Neural progenitor cell (in vitro differentiated cells): ENCODE measurements around the gene SLC12A7. TPM values are rescaled to one million over a fixed set of nuclear protein-coding genes. Genes with fewer than 3 reads are reported as not detected.

Source experiments
- DNase-seq: peaks from one replicate; pipeline ENCODE4 v3.0.0-alpha.2; 2016; ENCODE audit warnings: low spot score
- H2AFZ ChIP-seq: fragments of 200-600 bp; sonication (generic); replicated peaks from 2 replicates; pipeline ENCODE4 v1.6.1; 2016; ENCODE audit warnings: antibody characterized with exemption
- H3F3A ChIP-seq: fragments of 200-600 bp; sonication (generic); 2 replicates; pipeline ENCODE4 v1.6.1; 2016; ENCODE audit warnings: antibody characterized with exemption, low read depth
- H3K27ac ChIP-seq: fragments of 200-600 bp; sonication (generic); 2 replicates; pipeline ENCODE4 v1.5.1; 2016; ENCODE audit warnings: mild to moderate bottlenecking
- H3K27me3 ChIP-seq: fragments of 200-600 bp; sonication (generic); 2 replicates; pipeline ENCODE4 v1.6.1; 2016; ENCODE audit warnings: mild to moderate bottlenecking, moderate library complexity
- H3K36me3 ChIP-seq: fragments of 200-600 bp; sonication (generic); 2 replicates; pipeline ENCODE4 v1.5.1; 2016
- H3K4me1 ChIP-seq: fragments of 200-600 bp; sonication (generic); 2 replicates; pipeline ENCODE4 v1.6.1; 2016; ENCODE audit warnings: mixed run types
- H3K4me2 ChIP-seq: fragments of 200-600 bp; sonication (generic); 2 replicates; pipeline ENCODE4 v1.6.1; 2016
- H3K4me3 ChIP-seq: fragments of 200-600 bp; sonication (generic); 2 replicates; pipeline ENCODE4 v1.5.1; 2016
- H3K79me2 ChIP-seq: fragments of 200-600 bp; sonication (generic); 2 replicates; pipeline ENCODE4 v1.6.1; 2016; ENCODE audit warnings: low read depth
- H3K9ac ChIP-seq: fragments of 200-600 bp; sonication (generic); 2 replicates; pipeline ENCODE4 v1.6.1; 2016
- H3K9me3 ChIP-seq: fragments of 200-600 bp; sonication (generic); 2 replicates; pipeline ENCODE4 v1.5.1; 2016; ENCODE audit warnings: low read depth
- H4K20me1 ChIP-seq: fragments of 200-600 bp; sonication (generic); 2 replicates; pipeline ENCODE4 v1.6.1; 2016; ENCODE audit warnings: low read depth
- H3K27ac Mint-ChIP-seq: 3 replicates; pipeline ENCODE4 v1.8.0; 2021; ENCODE audit warnings: mixed read lengths
- H3K27me3 Mint-ChIP-seq: 2 replicates; pipeline ENCODE4 v1.8.0; 2022; ENCODE audit warnings: low read depth, mild to moderate bottlenecking, inconsistent platforms, moderate library complexity, mixed read lengths; ENCODE audit not compliant: insufficient read depth
- H3K36me3 Mint-ChIP-seq: 3 replicates; pipeline ENCODE4 v1.8.0; 2021; ENCODE audit warnings: mixed read lengths
- H3K4me1 Mint-ChIP-seq: 3 replicates; pipeline ENCODE4 v1.8.0; 2021; ENCODE audit warnings: mixed read lengths
- H3K4me3 Mint-ChIP-seq: 3 replicates; pipeline ENCODE4 v1.8.0; 2021; ENCODE audit warnings: mild to moderate bottlenecking, moderate library complexity, mixed read lengths
- H3K9me3 Mint-ChIP-seq: 3 replicates; pipeline ENCODE4 v1.8.0; 2020; ENCODE audit warnings: mixed read lengths
- CTCF ChIP-seq: fragments of 200-600 bp; sonication (generic); IDR thresholded peaks from 2 replicates; pipeline ENCODE4 v1.5.1; 2017; ENCODE audit warnings: antibody characterized with exemption, mild to moderate bottlenecking
- EZH2 ChIP-seq: fragments of 200-600 bp; sonication (generic); IDR thresholded peaks from 2 replicates; pipeline ENCODE4 v1.6.1; 2017; ENCODE audit warnings: antibody characterized with exemption, mild to moderate bottlenecking, moderate library complexity
- EZH2phosphoT487 ChIP-seq: fragments of 200-600 bp; sonication (generic); IDR thresholded peaks from 2 replicates; pipeline ENCODE4 v1.6.1; 2017; ENCODE audit warnings: antibody characterized with exemption
- total RNA-seq: library from RNA; depleted of rRNA; stranded (reverse); fragments of >200 nt; gene quantifications from 2 replicates; pipeline ENCODE4 v1.2.3, GENCODE V29; 2015; ENCODE audit warnings: low replicate concordance

The SLC12A7 gene
- total RNA-seq, 1 donor from 2014 or later, result 7.5 TPM

- Histone ChIP-seq H2AFZ (no peak overlapping the region), H3K9ac (no peak overlapping the region), H3K4me2 (no peak overlapping the region), H3K27ac (no peak overlapping the region), H3K79me2 (no peaks in the 10 kb centered on the region), H4K20me1 (no peaks in the 10 kb centered on the region), H3K9me3 (no peaks in the 10 kb centered on the region), H3K4me1 (no peaks in the 10 kb centered on the region), H3K27me3 (no peaks in the 10 kb centered on the region), H3F3A (no peaks in the 10 kb centered on the region), H3K4me3 (no peak overlapping the region), H3K36me3 (no peaks in the 10 kb centered on the region)
- H3K9me3 Mint-ChIP-seq, result peaks cover 1% of the 10 kb centered on the region
- peaks cover 7% of the 10 kb centered on the region for H3K4me1 Mint-ChIP-seq
- TF ChIP-seq EZH2phosphoT487 (no peak), EZH2 (no peak), CTCF (no peak)
- DNase-seq, result peak; percentile 21
- peaks cover 8% of the 10 kb centered on the region for H3K36me3 Mint-ChIP-seq
- no peak overlapping the region for H3K27ac Mint-ChIP-seq
- peaks cover 14% of the 10 kb centered on the region for H3K27me3 Mint-ChIP-seq
- H3K4me3 Mint-ChIP-seq, result no peak overlapping the region
Observed at GRCh38 chr5:1050423-1051365, 61.2 kb downstream of the SLC12A7 start.

GRCh38 chr5:1048861-1049838 lies 62.7 kb downstream of the SLC12A7 start:
- Histone ChIP-seq H3K4me3 (no peak overlapping the region), H3K36me3 (no peaks in the 10 kb centered on the region), H3K27me3 (no peaks in the 10 kb centered on the region), H3K4me2 (no peak overlapping the region), H4K20me1 (no peaks in the 10 kb centered on the region), H3K4me1 (no peaks in the 10 kb centered on the region), H3K27ac (no peak overlapping the region), H3K9me3 (no peaks in the 10 kb centered on the region), H2AFZ (no peak overlapping the region), H3K9ac (no peak overlapping the region), H3F3A (no peaks in the 10 kb centered on the region), H3K79me2 (no peaks in the 10 kb centered on the region)
- Mint-ChIP-seq H3K27ac (peak overlapping the region; percentile 42), H3K27me3 (peaks cover 21% of the 10 kb centered on the region), H3K9me3 (peaks cover 12% of the 10 kb centered on the region), H3K36me3 (peaks cover 3% of the 10 kb centered on the region), H3K4me1 (peaks cover 3% of the 10 kb centered on the region), H3K4me3 (no peak overlapping the region)
- DNase-seq, result no peak
- TF ChIP-seq CTCF (no peak), EZH2 (no peak), EZH2phosphoT487 (no peak)

DNA sequence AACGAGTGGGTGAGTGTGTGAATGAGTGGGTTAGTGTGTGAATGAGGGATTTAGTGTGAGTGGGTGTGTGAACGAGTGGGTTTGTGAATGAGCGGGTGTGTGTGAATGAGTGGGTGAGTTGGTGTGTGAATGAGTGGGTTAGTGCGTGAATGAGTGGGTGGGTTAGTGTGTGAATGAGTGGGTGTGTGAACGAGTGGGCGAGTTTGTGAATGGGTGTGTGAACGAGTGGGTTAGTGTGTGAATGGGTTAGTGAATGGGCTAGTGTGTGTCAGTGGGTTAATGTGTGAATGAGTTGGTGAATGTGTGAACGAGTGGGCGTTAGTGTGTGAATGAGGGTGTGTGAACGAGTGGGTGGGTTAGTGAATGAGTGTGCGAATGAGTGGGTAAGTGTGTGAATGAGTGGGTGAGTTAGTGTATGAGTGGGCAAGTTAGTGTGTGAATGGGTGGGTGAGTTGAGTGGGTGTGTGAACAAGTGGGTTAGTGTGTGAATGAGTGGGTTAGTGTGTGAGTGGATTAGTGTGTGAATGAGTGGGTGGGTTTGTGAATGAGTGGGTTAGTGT lies 63.6 kb downstream of the SLC12A7 start:
- Histone ChIP-seq H3K9me3 (no peaks in the 10 kb centered on the region), H3F3A (no peaks in the 10 kb centered on the region), H4K20me1 (no peaks in the 10 kb centered on the region), H3K27ac (no peak overlapping the region), H3K27me3 (no peaks in the 10 kb centered on the region), H2AFZ (no peak overlapping the region), H3K4me1 (no peaks in the 10 kb centered on the region), H3K36me3 (no peaks in the 10 kb centered on the region), H3K9ac (no peak overlapping the region), H3K79me2 (no peaks in the 10 kb centered on the region), H3K4me3 (no peak overlapping the region), H3K4me2 (no peak overlapping the region)
- TF ChIP-seq EZH2 (no peak), CTCF (no peak), EZH2phosphoT487 (no peak)
- peaks cover 21% of the 10 kb centered on the region for H3K27me3 Mint-ChIP-seq
- peaks cover 3% of the 10 kb centered on the region for H3K4me1 Mint-ChIP-seq
- no peak overlapping the region for H3K27ac Mint-ChIP-seq
- H3K36me3 Mint-ChIP-seq, result peaks cover 3% of the 10 kb centered on the region
- H3K4me3 Mint-ChIP-seq, result no peak overlapping the region
- H3K9me3 Mint-ChIP-seq, result peaks cover 12% of the 10 kb centered on the region
- DNase-seq, result no peak
